Measurements from ENCODE around the gene ASB1. TPM values are rescaled to one million over a fixed set of nuclear protein-coding genes. Genes with fewer than 3 reads are reported as not detected.

ASB1 gene
- total and polyA plus RNA-seq, 10 of the 15 experiments (the other 5 are each of a cell fraction or from before 2014, with no cell fraction given) = 5.2 to 31.2 (median 25.8) TPM

DNA sequence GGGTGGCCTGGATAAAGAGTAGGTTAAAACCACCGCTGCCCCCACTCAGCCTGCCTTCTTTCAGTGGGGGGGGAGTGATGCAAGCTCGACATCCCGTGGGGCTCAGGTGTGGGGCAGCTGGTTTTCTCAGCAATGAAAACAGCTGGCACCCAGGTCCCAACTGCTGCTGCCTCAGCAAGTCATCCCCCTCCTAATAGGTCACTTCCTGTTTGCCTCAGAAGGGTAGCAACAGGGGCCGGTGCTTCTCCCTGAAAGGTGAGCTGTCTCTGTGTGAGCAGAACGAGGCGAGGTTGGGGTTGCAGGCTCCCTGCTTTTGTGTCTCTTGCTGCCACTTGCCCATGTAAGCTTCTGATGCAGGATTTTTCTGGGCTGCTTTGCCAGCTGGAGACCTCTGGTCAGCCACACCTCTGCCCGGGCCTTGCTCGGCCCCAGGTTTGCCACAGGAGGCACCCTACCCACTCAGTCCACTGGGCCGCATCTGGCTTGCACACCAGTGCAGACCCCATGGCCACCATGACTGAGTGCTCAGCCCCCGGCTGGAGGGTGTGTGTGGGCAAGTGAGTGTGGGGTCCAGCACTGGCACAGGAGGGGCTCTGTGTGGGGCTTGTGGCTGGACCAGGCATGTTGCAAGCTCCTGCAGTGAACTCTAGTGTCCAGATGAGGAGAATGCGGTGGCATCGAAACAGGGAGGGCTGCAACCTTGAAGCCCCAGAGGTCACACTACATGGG lies 11.5 kb upstream of the ASB1 start:
- Histone ChIP-seq H3K4me1 (ENCODE audit: control insufficient read depth, insufficient read depth, low read length) (no peaks in the 10 kb centered on the region), H3K27ac (ENCODE audit: control insufficient read depth, insufficient read depth) (no peak overlapping the region), H3K79me2 (ENCODE audit: control insufficient read depth, insufficient read depth, low read length) (no peaks in the 10 kb centered on the region), H3K9ac (ENCODE audit: control insufficient read depth, insufficient read depth, low read length) (no peak overlapping the region), H3K4me2 (ENCODE audit: control insufficient read depth, insufficient read depth) (no peak overlapping the region), H3K9me3 (replicated peaks; ENCODE audit: control insufficient read depth, insufficient read depth, low read length) (peaks cover 2% of the 10 kb centered on the region; the same call in 2 of the 3 replicates), H4K20me1 (ENCODE audit: control insufficient read depth, insufficient read depth) (no peaks in the 10 kb centered on the region), H3K4me3 (no peak overlapping the region), H3K27me3 (replicated peaks in 1 of 2; ENCODE audit: control insufficient read depth in 2 of 2, insufficient read depth in 2 of 2, low read length in 1 of 2) (no peaks in the 10 kb centered on the region), H2AFZ (ENCODE audit: control insufficient read depth, low read depth, low read length) (no peak overlapping the region), H3K36me3 (ENCODE audit: control insufficient read depth in 2 of 2, insufficient read depth in 2 of 2, low read length in 1 of 2) (no peaks in the 10 kb centered on the region)
- no peak for FAIRE-seq
- TF ChIP-seq HDGF (IDR thresholded peaks at IDR 0.05) (no peak), YY1 (IDR thresholded peaks at IDR 0.05; ENCODE audit: low read depth, low read length) (no peak), IKZF1 (conservative IDR thresholded peaks at IDR 0.05) (no peak)
- ChIA-PET CTCF (no interaction called here), SMC1A (ENCODE audit: uncharacterized antibody, unreplicated experiment) (interaction anchor here (0.6 kb wide), 1 partner anchor 415 kb away, joined by 3 read pairs; no protein-coding TSS in a partner anchor), POLR2A (no interaction called here), RAD21 (ENCODE audit: unreplicated experiment) (no interaction called here)
- no peak for DNase-seq (ENCODE audit: low read depth, low spot score)
- BruUV-seq (replicated peaks) = no TSS peak
- in situ Hi-C loops (cut with MboI) = no loop called here
- intact Hi-C loops (cut with micrococcal nuclease; ENCODE audit: unreplicated experiment) = no loop called here
- 55% methylated on average over 12 of the region's 12 CpGs for WGBS (ENCODE audit: insufficient coverage, insufficient replicate concordance, low lambda C conversion rate, missing lambda C conversion rate)
- no peak for ATAC-seq

DNA sequence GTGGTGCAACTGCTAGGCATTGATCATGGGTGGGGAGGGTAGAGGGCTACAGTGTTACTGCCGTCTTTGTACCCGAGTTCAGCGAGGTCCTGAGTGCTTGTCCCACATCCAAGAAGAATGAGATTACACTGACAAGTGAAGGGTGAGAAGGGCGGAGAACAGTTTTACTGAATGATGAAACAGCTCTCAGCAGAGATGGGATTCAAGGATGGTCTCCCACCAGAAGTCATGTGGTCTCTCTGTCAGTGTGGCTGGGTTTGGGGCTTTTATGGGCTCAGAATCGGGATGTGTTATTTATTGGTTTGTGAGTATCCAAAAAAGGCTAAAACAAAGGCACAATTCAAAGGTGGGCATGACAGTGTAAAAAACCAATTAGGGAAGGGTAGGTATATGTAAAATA lies 10.8 kb upstream of the ASB1 start:
- intact Hi-C loops (cut with micrococcal nuclease; ENCODE audit: unreplicated experiment) = no loop called here
- H4K20me1 ChIP-seq (ENCODE audit: control insufficient read depth, insufficient read depth) = no peaks in the 10 kb centered on the region
- H3K4me3 ChIP-seq = no peak overlapping the region
- ChIA-PET POLR2A (no interaction called here), RAD21 (ENCODE audit: unreplicated experiment) (no interaction called here), CTCF (no interaction called here), SMC1A (ENCODE audit: uncharacterized antibody, unreplicated experiment) (no interaction called here)
- H3K9ac ChIP-seq (ENCODE audit: control insufficient read depth, insufficient read depth, low read length) = no peak overlapping the region
- in situ Hi-C loops (cut with MboI) = no loop called here
- H3K4me1 ChIP-seq (ENCODE audit: control insufficient read depth, insufficient read depth, low read length) = no peaks in the 10 kb centered on the region
- no TSS peak for BruUV-seq (replicated peaks)
- 75% methylated on average over 5 of the region's 5 CpGs for WGBS (ENCODE audit: insufficient coverage, insufficient replicate concordance, low lambda C conversion rate, missing lambda C conversion rate)
- no peak overlapping the region for H2AFZ ChIP-seq (ENCODE audit: control insufficient read depth, low read depth, low read length)
- no peak for DNase-seq (ENCODE audit: low read depth, low spot score)
- FAIRE-seq = no peak
- no peak for ATAC-seq
- no peak overlapping the region for H3K4me2 ChIP-seq (ENCODE audit: control insufficient read depth, insufficient read depth)
- no peak overlapping the region for H3K27ac ChIP-seq (ENCODE audit: control insufficient read depth, insufficient read depth)
- H3K27me3 ChIP-seq (replicated peaks in 1 of 2; ENCODE audit: control insufficient read depth in 2 of 2, insufficient read depth in 2 of 2, low read length in 1 of 2) = no peaks in the 10 kb centered on the region
- peaks cover 2% of the 10 kb centered on the region; the same call in 2 of the 3 replicates for H3K9me3 ChIP-seq (replicated peaks; ENCODE audit: control insufficient read depth, insufficient read depth, low read length)
- no peaks in the 10 kb centered on the region for H3K36me3 ChIP-seq (ENCODE audit: control insufficient read depth in 2 of 2, insufficient read depth in 2 of 2, low read length in 1 of 2)
- H3K79me2 ChIP-seq (ENCODE audit: control insufficient read depth, insufficient read depth, low read length) = no peaks in the 10 kb centered on the region
- TF ChIP-seq RAD21 (IDR thresholded peaks at IDR 0.05; ENCODE audit: insufficient read depth, low read depth, low read length) = no peak
- TF ChIP-seq MYB (IDR thresholded peaks at IDR 0.05; ENCODE audit: borderline replicate concordance, low read depth, low read length) = no peak
- no peak for TF ChIP-seq NFYB (IDR thresholded peaks at IDR 0.05; ENCODE audit: insufficient read depth, low read depth, low read length)
- no peak for TF ChIP-seq RB1 (IDR thresholded peaks at IDR 0.05; ENCODE audit: borderline replicate concordance)
- TF ChIP-seq JUND (IDR thresholded peaks at IDR 0.05; ENCODE audit: low read depth, low read length) = no peak
- TF ChIP-seq, protein P1, sequence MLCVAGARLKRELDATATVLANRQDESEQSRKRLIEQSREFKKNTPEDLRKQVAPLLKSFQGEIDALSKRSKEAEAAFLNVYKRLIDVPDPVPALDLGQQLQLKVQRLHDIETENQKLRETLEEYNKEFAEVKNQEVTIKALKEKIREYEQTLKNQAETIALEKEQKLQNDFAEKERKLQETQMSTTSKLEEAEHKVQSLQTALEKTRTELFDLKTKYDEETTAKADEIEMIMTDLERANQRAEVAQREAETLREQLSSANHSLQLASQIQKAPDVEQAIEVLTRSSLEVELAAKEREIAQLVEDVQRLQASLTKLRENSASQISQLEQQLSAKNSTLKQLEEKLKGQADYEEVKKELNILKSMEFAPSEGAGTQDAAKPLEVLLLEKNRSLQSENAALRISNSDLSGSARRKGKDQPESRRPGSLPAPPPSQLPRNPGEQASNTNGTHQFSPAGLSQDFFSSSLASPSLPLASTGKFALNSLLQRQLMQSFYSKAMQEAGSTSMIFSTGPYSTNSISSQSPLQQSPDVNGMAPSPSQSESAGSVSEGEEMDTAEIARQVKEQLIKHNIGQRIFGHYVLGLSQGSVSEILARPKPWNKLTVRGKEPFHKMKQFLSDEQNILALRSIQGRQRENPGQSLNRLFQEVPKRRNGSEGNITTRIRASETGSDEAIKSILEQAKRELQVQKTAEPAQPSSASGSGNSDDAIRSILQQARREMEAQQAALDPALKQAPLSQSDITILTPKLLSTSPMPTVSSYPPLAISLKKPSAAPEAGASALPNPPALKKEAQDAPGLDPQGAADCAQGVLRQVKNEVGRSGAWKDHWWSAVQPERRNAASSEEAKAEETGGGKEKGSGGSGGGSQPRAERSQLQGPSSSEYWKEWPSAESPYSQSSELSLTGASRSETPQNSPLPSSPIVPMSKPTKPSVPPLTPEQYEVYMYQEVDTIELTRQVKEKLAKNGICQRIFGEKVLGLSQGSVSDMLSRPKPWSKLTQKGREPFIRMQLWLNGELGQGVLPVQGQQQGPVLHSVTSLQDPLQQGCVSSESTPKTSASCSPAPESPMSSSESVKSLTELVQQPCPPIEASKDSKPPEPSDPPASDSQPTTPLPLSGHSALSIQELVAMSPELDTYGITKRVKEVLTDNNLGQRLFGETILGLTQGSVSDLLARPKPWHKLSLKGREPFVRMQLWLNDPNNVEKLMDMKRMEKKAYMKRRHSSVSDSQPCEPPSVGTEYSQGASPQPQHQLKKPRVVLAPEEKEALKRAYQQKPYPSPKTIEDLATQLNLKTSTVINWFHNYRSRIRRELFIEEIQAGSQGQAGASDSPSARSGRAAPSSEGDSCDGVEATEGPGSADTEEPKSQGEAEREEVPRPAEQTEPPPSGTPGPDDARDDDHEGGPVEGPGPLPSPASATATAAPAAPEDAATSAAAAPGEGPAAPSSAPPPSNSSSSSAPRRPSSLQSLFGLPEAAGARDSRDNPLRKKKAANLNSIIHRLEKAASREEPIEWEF (IDR thresholded peaks at IDR 0.05; ENCODE audit: insufficient replicate concordance, low read depth, low read length) = no peak
- no peak for TF ChIP-seq YBX1 (IDR thresholded peaks at IDR 0.05)
- TF ChIP-seq, protein P2, sequence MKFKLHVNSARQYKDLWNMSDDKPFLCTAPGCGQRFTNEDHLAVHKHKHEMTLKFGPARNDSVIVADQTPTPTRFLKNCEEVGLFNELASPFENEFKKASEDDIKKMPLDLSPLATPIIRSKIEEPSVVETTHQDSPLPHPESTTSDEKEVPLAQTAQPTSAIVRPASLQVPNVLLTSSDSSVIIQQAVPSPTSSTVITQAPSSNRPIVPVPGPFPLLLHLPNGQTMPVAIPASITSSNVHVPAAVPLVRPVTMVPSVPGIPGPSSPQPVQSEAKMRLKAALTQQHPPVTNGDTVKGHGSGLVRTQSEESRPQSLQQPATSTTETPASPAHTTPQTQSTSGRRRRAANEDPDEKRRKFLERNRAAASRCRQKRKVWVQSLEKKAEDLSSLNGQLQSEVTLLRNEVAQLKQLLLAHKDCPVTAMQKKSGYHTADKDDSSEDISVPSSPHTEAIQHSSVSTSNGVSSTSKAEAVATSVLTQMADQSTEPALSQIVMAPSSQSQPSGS (IDR thresholded peaks at IDR 0.05; ENCODE audit: low read length) = no peak

All from GM12878 (cell line).